GM18870 (cell line): ENCODE data around the gene PRKG1.
"Not testable (repeated sequence)": the region's sequence is repeated elsewhere in the genome, so short reads cannot be mapped to it uniquely, and the experiment has no call there.

ENCODE experiments used
- ATAC-seq: cut with Tn5 transposase; IDR thresholded peaks from one replicate; pipeline ENCODE4 v1.9.1; 2021; ENCODE audit warnings: moderate library complexity; ENCODE audit not compliant: unreplicated experiment

PRKG1 gene

DNA sequence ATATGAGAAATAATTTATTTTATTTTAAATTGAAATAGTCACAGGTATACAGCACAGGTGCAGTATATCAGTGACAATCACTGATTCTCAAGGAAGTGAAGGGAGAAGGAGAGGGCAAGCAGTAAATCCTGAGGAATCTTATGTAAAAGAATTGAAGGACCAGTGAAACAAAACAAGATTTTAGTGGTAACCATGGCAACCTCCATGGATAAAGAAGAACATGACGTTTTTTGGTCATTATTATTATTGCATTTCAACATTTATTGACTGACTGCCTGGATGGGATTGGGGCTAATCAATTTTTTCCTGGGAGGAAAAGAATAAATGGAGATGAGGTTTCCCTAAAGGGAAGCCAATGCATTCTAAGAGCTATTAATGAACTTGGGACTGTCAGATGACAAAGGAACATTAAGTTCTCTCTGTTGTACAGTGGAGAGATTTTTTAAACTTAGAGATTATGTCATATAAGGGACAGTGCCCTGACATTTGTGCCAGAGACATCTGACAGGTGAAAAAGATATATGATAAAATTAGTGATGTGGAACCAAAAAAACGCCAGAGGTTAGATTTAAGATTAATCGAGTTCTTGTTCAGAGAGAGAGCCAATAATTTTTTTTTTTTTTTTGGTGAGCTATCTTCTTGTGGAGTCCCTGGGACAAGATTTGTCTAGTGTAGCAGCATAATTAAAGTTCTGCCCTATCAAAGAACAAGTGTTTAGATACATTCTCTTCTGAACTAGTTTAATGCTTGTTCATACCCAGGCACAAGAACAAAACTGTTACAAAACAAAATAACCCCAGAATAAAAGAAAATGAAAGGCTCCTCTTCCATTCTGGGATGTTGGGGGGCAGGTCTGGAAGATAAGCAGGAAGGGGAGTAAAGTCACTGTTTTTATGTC, 345.2 kb downstream of the PRKG1 start:
- no peak for ATAC-seq

DNA sequence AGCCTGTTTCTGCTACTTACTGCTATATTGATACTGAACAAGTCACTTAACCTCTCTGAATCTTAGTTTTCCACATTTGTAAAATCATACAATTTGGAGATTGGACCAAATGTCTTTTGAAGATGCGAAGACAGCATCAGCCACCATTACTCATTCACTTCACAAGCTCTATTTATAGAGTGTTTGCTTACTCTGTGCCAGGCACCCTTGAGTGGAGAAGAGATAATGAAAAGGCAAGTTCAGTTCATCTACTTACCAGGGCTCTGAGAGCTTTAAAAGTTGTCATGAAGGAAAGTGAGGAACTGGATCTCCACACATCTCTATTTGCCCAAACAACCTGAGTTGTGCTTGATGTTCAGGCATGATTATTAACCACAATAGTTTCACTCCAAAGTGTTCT, 347.6 kb downstream of the PRKG1 start:
- ATAC-seq = no peak

DNA sequence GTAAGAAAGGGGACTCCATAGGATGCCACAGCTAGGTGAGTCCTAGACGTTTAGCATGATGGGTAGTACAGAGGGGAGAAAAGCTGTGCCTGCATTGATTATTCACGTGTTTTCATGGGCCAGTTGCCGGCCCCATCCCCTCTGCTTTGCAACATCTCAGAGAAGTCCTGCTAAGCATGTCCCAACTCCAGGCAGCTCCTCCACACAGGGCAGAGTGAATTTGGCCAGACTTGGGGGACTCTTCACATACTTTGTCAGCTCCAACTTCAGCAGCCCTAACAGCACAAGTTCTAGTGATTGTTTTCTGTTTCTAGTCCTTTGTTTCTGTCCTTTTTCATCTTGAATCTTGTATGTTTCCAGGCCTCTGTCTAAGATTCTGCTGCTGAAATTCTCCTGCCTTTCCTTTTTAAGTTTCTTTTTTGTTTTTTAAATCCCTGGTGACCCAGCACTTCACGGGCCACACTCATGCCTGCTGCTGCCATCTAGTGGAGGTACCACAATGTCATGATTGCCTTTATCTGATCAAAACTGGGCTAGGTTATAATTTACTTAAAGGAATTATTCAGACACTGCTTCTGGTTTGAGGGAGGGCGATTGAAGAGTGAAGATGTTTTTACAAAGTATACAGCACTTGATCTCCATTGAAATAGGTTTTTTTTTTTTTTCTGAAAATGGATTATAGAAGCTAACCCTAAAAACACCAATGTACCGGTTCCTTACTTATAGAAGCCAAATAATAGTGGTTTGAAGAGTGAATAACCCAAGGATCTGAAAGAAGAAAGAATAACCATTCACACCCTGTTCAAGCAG, 348.2 kb downstream of the PRKG1 start:
- ATAC-seq = peak; percentile 85

DNA sequence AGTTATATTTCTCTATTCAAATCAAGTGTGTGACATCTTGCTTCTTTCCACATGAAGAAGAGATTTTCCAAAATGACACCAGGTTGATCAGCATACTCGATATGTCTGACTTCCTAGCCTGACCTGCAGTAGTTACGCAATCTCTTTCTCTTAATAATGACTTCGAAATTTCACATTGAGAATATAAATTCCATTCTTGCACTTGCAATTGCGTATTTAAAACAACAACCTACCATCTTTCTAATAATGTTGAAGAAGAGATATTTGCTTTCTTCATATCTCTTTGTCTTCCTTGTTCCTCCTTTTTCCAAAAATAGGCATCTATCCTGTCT, 348.8 kb downstream of the PRKG1 start:
- ATAC-seq = no peak

DNA sequence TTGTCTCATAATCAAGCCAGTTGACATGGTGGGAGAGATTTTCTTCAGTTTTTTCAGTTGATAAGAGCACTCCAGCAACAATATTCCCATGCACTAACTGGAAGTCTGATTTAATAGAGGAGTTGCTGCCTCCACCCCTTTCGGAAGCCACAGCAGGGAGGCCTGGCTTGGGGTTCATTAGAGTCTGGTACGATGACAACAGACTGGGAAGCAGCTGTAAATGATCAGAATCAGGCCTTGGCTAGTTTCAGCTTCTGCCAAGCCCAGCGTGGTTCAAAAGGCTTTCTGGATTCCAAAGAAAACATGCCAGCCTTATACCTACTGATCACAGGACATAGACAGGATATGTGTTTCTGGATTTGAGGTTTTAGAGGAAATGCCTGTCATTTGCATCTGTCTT, 351.1 kb downstream of the PRKG1 start:
- ATAC-seq = no peak

DNA sequence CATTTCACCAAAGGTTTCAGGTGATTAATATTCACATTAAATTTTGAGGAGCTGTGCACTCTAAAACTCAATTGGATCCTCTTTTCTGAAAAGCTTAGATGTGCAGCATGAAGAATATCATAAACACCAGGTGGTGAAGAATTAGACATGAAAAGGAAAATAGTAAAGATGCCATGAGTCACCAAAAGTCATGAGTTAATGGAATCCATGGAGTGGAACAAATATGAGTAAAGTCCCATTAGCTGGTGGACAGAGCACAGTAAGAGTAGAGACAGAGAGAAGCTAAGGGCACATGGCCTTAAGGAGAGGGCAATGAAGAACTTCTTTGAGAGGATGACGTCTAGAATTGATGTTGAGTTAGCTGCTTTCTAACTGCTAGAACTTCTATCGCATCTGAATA, 353.5 kb downstream of the PRKG1 start:
- no peak for ATAC-seq

DNA sequence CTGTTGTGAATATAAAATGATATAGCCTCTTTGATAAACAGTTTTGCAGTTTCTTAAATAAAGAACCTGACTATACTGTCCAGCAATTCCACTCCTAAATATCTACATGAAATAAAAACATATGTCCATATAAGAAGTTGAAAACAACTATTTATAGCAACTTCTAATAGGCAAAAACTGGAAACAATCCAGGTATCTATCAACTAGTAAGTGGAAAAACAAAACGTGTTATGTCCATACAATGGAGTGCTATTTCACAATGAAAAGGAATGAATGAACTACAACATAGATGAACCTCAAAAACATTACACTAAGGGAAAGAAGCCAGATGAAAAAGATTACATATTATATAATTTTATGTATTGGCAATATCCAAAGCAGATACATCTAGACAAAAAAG, 356.2 kb downstream of the PRKG1 start:
- ATAC-seq = no peak

DNA sequence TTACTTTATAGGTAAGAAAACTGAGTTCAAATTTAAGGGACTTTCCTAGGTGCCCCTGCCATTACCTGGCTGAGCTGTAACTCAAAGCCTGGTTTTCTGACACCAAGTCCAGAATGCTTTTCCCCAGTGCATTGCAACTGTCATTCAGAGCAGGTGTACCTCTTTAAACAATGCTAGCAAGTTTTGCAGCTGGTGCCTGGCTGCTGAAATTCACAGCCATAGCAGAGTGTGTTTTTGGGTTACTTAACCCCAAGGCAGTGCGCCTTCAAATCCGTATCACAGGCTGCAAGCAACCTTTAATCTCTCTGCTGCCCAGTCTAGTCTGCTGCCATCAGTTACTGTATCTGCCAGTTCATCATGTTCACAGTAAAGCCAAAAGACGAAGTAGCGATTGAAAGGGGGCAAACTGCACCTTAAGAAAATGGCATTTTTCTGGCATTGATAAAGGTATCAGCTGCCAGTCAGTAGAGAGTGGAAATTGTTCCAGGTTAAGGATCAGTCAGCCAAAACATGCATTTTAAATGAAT, 359.7 kb downstream of the PRKG1 start:
- no peak for ATAC-seq

DNA sequence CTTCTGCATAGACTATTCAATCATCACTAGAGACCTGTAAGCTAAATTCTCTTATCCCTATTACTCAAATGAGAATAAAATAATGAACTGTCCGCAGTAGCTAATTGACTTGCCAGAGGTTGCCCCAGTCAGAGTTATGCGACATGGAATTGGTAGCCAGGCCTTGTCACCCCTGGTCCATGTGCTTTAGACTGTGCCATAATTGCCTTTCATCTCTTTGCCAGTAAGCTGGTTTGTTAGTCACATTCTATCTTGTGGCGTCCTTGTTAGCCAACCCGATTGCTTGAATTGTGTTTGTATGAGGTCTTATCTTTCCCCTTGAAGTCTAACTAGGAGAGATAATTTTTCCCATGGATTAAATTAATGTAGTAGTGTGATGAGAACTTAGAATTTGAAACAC, 362.5 kb downstream of the PRKG1 start:
- ATAC-seq = no peak

DNA sequence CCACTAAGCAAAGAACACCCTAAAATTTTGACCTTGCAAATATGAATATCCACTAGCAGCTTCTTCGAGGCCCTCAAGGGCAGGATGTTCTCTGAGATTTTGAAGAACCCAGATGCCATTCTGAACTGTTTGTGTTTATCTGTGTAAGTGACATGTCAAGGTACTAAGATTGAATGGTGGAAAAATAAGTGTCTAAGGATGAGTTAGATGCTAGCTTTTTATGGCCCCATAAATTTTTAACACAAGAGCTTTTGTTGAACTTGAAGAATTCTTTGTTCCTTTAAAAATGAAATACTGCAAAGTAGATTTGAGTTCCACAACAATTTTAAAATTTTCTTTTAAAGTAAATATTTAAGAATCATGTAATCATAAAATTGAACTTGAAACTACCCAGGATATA, 365.4 kb downstream of the PRKG1 start:
- ATAC-seq = no peak

DNA sequence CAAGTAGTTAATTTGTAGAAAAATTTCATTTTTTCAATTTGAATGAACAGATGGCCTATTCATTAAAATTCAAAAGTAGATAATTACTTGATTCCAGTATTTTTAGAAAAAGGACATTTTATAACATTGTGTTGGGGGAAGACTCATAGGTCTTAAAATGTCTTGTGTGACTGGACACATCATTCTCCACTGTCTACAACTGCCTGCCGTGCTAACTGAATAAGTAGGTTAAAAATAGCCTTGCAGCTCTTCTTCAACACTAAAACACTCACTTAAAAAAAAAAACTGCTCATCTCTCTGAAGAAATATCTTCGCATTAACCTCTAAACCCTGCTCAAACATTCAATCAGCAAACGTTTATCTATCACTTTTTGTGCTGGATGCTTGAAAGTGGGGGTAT, 371.3 kb downstream of the PRKG1 start:
- no peak for ATAC-seq

DNA sequence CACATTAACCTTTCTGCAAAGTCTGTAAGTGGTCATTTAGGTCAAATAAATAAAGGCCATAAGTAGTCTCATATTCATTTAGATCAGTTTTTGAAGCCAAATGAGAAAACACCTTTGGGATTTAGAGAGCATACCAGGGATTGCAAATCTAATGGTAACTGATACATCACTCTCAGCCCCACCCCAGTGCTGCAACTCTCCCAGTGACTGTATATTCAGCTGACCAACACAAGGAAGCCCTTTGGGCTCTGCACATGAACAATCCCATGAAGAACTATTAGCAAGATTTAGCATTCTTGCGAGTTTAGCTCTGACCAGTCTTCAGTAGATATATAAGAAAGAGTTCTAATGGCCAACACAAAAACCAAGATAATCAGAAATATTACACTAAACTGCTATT, 372.8 kb downstream of the PRKG1 start:
- no peak for ATAC-seq

DNA sequence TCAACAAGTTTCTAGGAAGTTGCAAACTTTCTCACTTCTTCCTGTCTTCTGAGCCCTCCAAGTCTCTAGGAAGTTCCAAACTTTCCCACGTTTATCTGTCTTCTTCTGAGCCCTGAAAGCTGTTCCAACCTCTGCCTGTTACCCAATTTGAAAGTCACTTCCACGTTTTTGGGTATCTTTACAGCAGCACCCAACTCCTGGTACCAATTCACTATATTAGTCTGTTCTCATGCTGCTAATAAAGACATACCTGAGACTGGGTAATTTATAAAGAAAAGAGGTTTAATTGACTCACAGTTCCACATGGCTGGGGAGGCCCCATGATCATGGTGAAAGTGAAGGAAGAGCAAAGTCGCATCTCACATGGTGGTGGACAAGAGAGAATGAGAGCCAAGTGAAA, 381.5 kb downstream of the PRKG1 start:
- not testable (repeated sequence) for ATAC-seq

DNA sequence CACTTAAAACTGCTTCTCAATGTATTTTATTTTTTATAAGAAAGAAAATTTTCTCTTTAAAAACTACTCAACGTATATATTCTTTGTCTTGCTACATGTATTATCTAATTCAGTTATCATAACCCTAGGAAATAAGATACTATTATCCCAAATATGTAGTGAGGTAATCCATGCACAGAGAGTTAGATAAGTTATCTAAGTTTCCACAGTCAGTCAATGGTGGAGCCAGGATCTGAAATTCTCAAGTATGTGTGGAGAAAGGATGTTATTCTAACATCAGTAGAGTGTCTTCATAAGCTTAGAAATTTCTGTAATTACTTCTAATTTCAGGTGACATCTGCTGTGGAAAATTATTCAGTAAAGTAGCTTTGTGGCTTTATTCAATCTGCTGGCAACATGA, 385.2 kb downstream of the PRKG1 start:
- ATAC-seq = no peak

DNA sequence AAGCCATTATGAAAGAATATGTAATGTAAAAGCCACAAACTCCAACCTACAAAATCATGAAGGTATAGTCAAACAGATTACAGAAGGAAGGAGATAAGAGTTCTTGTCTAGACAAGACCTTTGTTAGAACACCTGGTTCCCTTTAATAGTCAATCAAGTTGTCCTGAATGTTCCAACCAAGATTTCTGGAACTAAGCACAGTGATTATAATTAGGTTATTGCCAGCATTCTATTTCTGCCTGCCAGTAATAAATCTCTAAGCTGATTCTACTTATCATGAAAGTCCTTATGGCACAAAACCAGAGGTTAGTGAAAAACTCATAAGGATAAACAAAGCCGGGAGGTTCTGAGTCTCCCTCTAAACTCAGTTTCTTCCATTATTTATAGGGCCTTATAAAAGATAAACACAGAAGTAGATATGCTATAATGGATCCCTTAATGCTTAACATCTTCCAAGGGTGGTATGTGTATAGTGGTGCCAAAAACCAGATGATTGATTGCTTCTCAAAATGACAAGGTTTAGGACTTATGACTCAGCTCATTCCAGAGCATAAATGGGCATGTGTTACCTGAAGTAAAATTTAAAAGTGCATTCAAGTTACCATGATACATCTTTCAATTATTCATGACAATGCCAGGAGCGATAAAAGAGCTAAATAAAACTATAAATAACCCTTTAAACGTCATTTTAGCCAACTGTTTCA, 387.9 kb downstream of the PRKG1 start:
- no peak for ATAC-seq

DNA sequence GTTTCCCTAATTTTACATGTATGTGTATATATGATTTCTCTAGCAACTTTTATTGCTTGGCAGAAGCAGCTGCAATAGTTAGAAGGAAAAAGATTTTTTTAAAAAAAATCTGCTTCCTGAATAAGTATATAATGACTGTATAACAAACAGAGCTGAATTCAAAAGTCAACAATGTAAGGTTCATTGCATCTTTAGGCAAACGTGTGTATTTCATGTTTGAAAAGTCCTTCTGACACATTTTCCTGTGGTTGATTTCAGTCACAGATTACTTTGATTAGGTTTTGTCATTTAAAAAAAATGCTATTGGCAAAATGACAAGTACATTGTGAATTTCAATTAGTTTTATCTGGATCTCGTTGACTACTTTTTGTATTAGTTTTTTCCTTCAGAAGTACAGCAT, 394.1 kb downstream of the PRKG1 start:
- no peak for ATAC-seq

DNA sequence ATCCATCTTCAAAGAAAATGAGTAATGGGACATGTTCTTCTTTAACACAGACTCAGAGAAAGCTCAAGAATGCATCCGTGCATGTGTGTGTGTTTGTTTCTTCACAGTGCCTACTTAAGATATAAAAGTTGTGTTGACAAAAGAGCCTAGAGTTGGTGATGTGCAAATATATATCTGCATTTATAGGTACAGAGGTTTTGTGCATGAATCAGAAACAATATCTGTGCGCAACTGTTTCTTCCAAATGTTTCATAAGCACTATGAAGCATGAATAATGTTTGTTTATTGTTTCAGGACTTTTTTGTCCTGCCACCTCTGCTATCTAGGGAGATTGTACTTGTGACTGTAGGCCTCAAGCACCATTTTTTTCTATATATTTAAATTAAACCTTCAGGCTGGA, 395.4 kb downstream of the PRKG1 start:
- no peak for ATAC-seq

DNA sequence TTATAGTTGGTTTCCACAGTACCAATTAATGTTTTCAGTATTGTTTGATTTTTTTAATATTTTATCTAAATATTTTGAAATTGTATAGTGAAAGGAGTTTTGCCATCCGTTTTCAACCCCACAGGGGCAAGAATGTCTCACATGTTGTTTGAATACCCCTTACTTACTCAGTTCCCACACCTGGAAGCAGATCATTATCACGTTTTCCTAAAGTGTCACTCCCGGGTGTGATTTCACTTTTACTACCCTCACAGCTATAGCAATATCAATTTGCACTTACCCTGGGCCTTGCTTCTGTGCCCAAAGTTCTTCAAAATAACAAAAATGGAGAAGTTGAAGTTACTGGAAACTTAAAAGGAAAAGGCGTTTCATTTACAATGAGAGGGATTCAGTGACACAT, 397.0 kb downstream of the PRKG1 start:
- ATAC-seq = no peak

DNA sequence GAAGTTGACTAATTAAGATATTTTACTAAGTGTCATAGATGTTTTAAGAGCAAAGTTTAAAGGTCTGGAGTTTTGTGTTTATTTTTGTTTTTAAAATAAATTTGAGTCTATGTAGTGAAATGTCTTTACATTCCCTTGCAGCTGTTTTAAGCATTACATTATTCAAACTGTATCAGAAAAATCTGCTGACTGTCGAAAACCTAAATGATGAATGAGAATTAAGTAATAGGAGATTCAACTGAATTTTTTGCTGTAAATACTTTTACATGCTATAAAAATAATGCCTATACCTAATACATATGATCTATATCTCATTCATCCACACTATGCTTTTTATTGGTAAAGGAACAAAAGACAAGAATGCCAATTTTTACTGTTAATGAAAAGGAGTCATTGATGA, 397.9 kb downstream of the PRKG1 start:
- no peak for ATAC-seq

DNA sequence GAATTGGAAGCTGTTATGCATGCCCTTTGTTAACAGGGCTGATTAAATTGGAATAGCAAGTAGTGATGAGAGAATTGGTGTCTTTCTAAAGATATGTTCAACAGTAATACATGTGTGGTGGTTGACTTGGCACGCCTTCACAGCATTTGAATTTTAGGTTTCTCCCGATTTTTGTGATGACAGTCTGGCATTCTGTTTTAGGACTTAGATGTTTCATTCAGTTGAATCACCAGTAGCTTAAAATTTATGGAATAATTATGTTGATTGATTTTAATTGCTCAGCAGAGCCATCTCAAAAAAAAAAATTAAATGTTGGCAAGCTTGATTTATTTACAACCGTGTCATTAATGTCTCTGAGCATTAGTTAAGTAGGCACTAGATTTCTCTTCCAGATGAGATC, 405.4 kb downstream of the PRKG1 start:
- ATAC-seq = no peak

DNA sequence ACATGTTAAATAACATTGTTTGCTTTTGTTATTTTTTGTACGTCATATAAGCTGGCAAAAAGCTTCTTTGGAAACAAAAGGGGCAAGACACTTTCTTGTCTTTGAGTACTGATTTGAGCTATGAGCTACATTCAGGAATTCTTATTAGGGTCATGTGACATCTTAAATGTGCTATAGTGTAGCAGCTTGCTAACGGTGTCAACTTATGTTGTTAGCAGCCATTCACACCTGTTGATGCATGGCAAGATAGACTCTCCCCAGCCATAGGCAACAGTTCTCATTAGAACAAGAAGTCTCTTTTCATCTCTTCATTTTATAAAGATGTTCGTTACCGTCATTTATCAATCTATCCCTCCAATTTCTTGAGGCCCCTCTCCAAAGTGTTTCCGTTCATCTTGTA, 411.4 kb downstream of the PRKG1 start:
- ATAC-seq = no peak

DNA sequence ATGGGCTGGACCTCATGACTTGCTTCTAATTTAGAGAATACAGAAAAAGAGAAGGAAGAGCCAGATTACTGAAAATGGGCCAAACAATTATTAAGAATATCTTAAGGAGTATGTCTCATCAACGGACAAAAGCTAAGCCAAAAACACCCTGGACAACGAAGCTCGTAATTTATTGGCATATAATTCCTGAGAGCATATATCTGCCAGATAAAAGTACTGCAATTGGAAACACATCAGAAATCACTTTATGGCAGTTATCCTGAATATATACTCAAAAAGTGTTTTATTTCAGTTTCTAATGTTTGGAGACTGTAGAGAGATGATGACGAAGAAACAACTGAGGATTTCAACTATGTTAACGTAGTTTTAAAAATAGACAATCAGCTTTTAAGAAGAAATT, 413.3 kb downstream of the PRKG1 start:
- ATAC-seq = no peak
